Stimulated activated memory B cell treated with anti-CD40 and anti-IgM and Interleukin-4, amounts not matched to agents 10 μg/mL and 1 μg/mL and 100 μg/mL, for 72 hours (primary cell): Measurements from ENCODE around the gene PPP4R2.

Source experiments
- ATAC-seq: fragments of 150-1000 bp; cut with Tn5 transposase; 2 replicates; pipeline ENCODE4 v1.10.0; 2021
- H3K27ac Mint-ChIP-seq: one replicate; pipeline ENCODE4 v1.8.0; 2022; ENCODE audit warnings: mild to moderate bottlenecking, mixed read lengths
- H3K27me3 Mint-ChIP-seq: one replicate; pipeline ENCODE4 v1.8.0; 2022; ENCODE audit warnings: mixed read lengths
- H3K36me3 Mint-ChIP-seq: one replicate; pipeline ENCODE4 v1.8.0; 2022; ENCODE audit warnings: mixed read lengths
- H3K4me1 Mint-ChIP-seq: one replicate; pipeline ENCODE4 v1.8.0; 2022; ENCODE audit warnings: mixed read lengths
- H3K4me3 Mint-ChIP-seq: one replicate; pipeline ENCODE4 v1.8.0; 2022; ENCODE audit warnings: mild to moderate bottlenecking, moderate library complexity, mixed read lengths
- H3K9me3 Mint-ChIP-seq: one replicate; pipeline ENCODE4 v1.8.0; 2022; ENCODE audit warnings: mixed read lengths

PPP4R2 gene

GRCh38 chr3:73096169-73096568, 99.6 kb downstream of the PPP4R2 start:
- H3K27ac Mint-ChIP-seq, result no peak overlapping the region

GRCh38 chr3:73098026-73098425, 101.4 kb downstream of the PPP4R2 start:
- ATAC-seq, result no peak
- Mint-ChIP-seq H3K36me3 (no peaks in the 10 kb centered on the region), H3K4me1 (peaks cover 7% of the 10 kb centered on the region), H3K9me3 (no peaks in the 10 kb centered on the region), H3K27ac (no peak overlapping the region), H3K4me3 (no peak overlapping the region), H3K27me3 (peaks cover 30% of the 10 kb centered on the region)

More at GRCh38 chr3:73096169-73096568, 99.6 kb downstream of the PPP4R2 start:
- Mint-ChIP-seq H3K36me3 (no peaks in the 10 kb centered on the region), H3K27me3 (peaks cover 30% of the 10 kb centered on the region), H3K4me1 (peaks cover 7% of the 10 kb centered on the region), H3K4me3 (no peak overlapping the region), H3K9me3 (no peaks in the 10 kb centered on the region)
- ATAC-seq, result no peak

GRCh38 chr3:73098873-73099272, 102.3 kb downstream of the PPP4R2 start:
- no peak for ATAC-seq
- H3K4me3 Mint-ChIP-seq, result no peak overlapping the region
- H3K9me3 Mint-ChIP-seq, result no peaks in the 10 kb centered on the region
- H3K27ac Mint-ChIP-seq, result no peak overlapping the region
- peaks cover 7% of the 10 kb centered on the region for H3K4me1 Mint-ChIP-seq
- H3K27me3 Mint-ChIP-seq, result peaks cover 33% of the 10 kb centered on the region
- H3K36me3 Mint-ChIP-seq, result no peaks in the 10 kb centered on the region

- ATAC-seq, result peak; percentile 69
- no peak overlapping the region for H3K4me3 Mint-ChIP-seq
- no peaks in the 10 kb centered on the region for H3K4me1 Mint-ChIP-seq
- no peaks in the 10 kb centered on the region for H3K9me3 Mint-ChIP-seq
- H3K27ac Mint-ChIP-seq, result no peak overlapping the region
- peaks cover 27% of the 10 kb centered on the region for H3K27me3 Mint-ChIP-seq
- no peaks in the 10 kb centered on the region for H3K36me3 Mint-ChIP-seq
Observed at GRCh38 chr3:73100741-73101559, 104.3 kb downstream of the PPP4R2 start.

- Mint-ChIP-seq H3K9me3 (no peaks in the 10 kb centered on the region), H3K27me3 (peaks cover 18% of the 10 kb centered on the region), H3K4me1 (no peaks in the 10 kb centered on the region), H3K36me3 (no peaks in the 10 kb centered on the region), H3K27ac (no peak overlapping the region), H3K4me3 (no peak overlapping the region)
- no peak for ATAC-seq
Observed at GRCh38 chr3:73101881-73102280, 105.3 kb downstream of the PPP4R2 start.

- no peaks in the 10 kb centered on the region for H3K9me3 Mint-ChIP-seq
- no peak for ATAC-seq
- H3K27ac Mint-ChIP-seq, result no peak overlapping the region
- no peak overlapping the region for H3K4me3 Mint-ChIP-seq
- no peaks in the 10 kb centered on the region for H3K4me1 Mint-ChIP-seq
- H3K27me3 Mint-ChIP-seq, result peaks cover 30% of the 10 kb centered on the region
- H3K36me3 Mint-ChIP-seq, result no peaks in the 10 kb centered on the region
Observed at GRCh38 chr3:73107215-73107614, 110.6 kb downstream of the PPP4R2 start.

- H3K9me3 Mint-ChIP-seq, result no peaks in the 10 kb centered on the region
Observed at GRCh38 chr3:73107676-73108187, 111.1 kb downstream of the PPP4R2 start.

GRCh38 chr3:73108750-73109149, 112.1 kb downstream of the PPP4R2 start:
- H3K36me3 Mint-ChIP-seq, result no peaks in the 10 kb centered on the region
- no peak for ATAC-seq
- H3K9me3 Mint-ChIP-seq, result no peaks in the 10 kb centered on the region
- no peak overlapping the region for H3K27ac Mint-ChIP-seq
- no peaks in the 10 kb centered on the region for H3K4me1 Mint-ChIP-seq
- peaks cover 25% of the 10 kb centered on the region for H3K27me3 Mint-ChIP-seq
- H3K4me3 Mint-ChIP-seq, result no peak overlapping the region

More at GRCh38 chr3:73107676-73108187, 111.1 kb downstream of the PPP4R2 start:
- Mint-ChIP-seq H3K4me1 (no peaks in the 10 kb centered on the region), H3K27me3 (peaks cover 30% of the 10 kb centered on the region), H3K27ac (no peak overlapping the region), H3K4me3 (no peak overlapping the region), H3K36me3 (no peaks in the 10 kb centered on the region)
- no peak for ATAC-seq

GRCh38 chr3:73110530-73110929, 113.9 kb downstream of the PPP4R2 start:
- Mint-ChIP-seq H3K27me3 (peaks cover 19% of the 10 kb centered on the region), H3K36me3 (no peaks in the 10 kb centered on the region), H3K9me3 (no peaks in the 10 kb centered on the region), H3K4me1 (no peaks in the 10 kb centered on the region), H3K27ac (no peak overlapping the region), H3K4me3 (no peak overlapping the region)
- ATAC-seq, result no peak

- Mint-ChIP-seq H3K27me3 (peaks cover 15% of the 10 kb centered on the region), H3K9me3 (no peaks in the 10 kb centered on the region), H3K4me3 (no peak overlapping the region), H3K4me1 (no peaks in the 10 kb centered on the region), H3K36me3 (no peaks in the 10 kb centered on the region), H3K27ac (no peak overlapping the region)
- ATAC-seq, result no peak
Observed at GRCh38 chr3:73114711-73115110, 118.1 kb downstream of the PPP4R2 start.

- H3K4me3 Mint-ChIP-seq, result no peak overlapping the region
- H3K36me3 Mint-ChIP-seq, result no peaks in the 10 kb centered on the region
- peaks cover 4% of the 10 kb centered on the region for H3K27me3 Mint-ChIP-seq
- no peaks in the 10 kb centered on the region for H3K4me1 Mint-ChIP-seq
- ATAC-seq, result no peak
- no peaks in the 10 kb centered on the region for H3K9me3 Mint-ChIP-seq
- H3K27ac Mint-ChIP-seq, result no peak overlapping the region
Observed at GRCh38 chr3:73115806-73116205, 119.2 kb downstream of the PPP4R2 start.
